ENCODE measurements around the gene RICTOR.

Gene RICTOR

DNA sequence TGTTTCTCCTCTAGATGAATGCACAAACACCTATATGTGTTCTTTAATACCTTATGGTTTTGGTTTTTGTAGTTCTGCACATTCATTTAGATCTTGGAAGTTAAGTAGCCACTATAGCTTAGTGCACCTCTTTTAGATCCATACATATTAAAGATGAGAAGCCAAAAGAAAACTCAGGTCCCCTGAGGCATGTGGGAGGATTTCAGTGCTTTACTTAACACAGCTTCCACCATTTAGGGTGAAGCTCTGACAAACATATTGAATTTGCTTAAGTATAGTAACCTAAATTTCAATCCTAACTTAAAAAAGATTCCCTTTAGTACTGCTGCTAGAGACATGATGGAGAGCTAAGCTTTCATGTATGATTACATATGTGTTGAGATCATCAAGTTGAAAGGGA lies 25.6 kb upstream of the RICTOR start:
- no peak for DNase-seq

DNA sequence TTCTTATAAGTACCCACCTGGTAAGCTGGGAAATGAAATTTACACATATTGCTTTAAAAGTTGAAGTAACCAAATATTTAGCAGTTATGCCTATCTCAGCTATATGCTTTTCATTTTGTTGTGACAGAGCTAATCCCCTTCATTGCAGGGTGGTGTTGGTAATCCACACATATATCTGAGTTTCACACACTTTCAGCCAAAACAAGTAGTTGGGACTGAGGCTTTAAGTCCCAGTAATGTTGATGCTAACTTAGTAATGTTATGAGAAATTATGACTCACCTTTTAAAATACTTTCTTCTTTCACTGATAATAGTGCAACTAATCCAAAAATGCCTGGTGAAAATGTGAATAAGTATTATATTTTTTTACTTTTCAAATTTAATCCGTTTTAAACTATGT lies 19.2 kb upstream of the RICTOR start:
- no peak for DNase-seq

DNA sequence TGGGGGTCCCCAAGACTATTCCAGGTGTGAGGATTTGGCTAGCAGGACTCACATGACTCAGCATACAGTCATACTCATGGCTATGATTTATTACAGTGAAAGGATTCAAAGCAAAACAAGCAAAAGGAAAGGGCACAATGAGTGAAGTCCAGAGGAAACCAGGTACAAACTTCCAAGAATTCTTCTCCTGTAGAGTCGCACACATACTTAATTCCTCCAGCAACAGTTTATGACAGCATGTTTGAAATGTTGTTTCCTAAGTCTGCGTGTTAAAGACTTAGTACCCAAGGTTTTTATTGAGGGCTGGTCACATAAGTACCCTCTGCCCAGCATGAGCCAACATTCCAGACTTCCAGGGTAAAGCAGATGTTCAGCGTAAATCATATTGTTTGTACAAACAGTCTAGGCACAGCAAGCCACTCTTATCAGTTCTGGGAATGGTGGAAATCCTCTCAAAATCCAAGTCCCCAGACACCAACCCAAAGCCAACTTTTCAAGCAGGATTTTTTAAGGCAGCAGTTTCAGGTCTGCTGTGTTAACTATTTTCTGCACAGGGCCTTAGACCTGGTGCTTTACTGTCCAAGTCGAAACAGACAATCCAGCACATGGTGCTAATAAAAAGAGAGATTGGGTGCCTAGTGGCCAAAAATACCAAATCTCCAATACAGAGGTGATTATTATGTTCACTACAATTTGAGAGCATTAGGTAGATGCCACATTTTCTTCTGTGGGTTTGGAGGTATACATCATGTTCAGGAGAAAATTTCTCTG lies 18.6 kb upstream of the RICTOR start:
- DNase-seq, result no peak

DNA sequence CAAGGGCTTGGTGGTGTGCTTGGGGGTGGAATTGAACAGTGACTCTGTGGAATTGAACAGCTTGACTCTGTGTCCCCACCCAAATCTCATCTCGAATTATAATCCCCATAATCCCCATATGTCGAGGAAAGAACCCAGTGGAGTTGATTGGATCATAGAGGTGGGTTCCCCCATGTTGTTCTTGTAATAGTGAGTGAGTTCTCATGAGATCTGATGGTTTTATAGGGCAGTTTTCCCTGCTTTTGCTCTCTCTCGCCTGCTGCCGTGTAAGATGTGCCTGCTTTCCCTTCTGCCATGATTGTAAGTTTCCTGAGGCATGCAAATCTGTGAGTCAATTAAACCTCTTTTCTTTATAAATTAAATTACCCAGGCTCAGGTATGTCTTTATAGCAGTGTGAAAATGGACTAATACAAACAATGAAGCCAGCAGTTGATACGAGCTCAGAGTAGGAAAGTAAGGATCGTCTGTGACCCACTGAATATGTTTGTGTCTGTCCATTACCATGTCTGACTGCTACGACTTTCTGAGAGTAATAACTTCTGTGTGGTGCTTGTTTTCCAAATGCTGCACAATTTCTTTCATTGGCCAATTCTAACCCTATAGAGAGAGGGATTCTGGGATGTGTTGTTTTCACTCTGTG lies 17.9 kb upstream of the RICTOR start:
- DNase-seq, result no peak

- no peak for DNase-seq
Observed at GRCh38 chr5:39083968-39084367, 9.8 kb upstream of the RICTOR start.

DNA sequence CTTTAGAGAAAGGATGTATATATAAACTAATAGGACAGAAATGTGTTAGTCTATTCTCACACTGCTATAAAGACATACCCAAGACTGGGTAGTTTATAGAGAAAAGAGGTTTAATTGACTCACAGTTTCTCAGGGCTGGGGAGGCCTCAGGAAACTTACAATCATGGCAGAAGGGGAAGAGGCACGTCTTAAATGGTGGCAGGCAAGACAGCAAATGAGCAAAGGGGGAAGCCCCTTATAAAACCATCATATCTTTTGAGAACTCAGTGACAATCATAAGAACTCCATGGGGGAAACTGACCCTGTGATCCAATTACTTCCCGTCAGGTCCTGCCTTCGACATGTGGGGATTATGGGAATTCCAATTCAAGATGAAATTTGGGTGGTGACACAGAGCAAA lies 8.8 kb upstream of the RICTOR start:
- no peak for DNase-seq

GRCh38 chr5:39080597-39081204 lies 6.5 kb upstream of the RICTOR start:
- peak; percentile 26 for DNase-seq

- no peak for DNase-seq
Observed at GRCh38 chr5:39080168-39080567, 6.0 kb upstream of the RICTOR start.

DNA sequence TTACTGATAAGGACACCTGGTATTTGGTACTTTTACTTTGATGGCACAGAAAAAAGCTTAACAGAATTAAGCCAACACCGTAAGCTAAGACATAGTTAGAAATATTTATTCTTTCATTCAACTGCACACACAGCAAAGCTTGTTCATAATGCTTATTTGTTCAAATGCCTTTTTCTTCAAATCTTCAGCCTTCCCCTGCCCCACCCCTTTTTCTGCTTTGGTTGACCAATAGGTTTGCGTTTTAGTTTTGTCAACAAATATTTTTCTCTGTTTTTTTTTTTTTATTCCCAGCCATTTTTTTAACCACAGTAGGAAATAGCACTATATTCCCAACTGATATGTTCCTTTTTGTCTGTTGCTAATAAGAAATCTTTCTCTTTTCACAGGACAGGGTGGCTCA lies 4.9 kb upstream of the RICTOR start:
- DNase-seq, result no peak

DNA sequence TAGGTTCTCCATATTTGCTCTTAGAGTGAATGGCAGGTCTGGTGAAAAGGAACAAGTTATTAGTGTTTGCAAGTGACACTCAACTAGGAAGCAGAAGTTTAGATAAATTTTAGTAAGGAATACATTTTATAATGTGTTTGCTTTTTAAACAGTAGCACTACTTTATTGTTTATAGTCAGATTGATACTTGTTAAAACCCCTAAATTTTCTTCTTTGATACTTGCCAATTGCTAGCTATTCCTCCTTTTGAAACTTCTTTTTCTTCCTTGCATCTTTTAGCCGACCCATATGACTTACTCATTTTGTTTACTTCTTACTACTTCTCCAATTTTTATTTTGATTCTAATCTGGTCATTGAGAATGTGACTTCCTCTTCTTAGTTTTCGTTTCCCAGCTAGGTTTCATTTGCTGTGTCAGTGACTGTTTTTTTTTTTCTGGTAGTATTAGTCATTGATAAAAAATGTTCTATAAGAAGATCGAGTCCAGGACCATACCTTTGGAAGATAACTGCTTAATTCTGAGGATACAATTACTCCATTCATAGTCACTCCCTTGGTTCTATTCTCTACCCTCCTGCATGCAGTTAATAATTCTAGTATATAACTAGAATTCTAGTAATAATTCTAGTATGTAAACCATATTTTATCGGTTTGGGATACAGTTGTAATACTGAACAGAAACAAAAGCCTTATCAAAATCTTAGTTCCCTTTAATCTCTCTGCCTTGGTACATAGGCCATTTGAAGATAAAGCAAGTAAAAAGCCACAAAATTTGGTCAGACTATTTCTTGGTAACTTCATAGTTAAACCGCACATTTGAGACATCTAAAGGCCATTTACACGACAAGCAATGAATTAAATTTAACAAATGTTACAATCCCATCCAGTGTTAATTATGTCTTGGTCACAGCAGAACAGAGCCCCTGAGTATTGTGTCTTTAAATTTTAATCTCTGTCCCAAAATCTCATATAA lies 2.8 kb upstream of the RICTOR start:
- DNase-seq, result no peak

DNA sequence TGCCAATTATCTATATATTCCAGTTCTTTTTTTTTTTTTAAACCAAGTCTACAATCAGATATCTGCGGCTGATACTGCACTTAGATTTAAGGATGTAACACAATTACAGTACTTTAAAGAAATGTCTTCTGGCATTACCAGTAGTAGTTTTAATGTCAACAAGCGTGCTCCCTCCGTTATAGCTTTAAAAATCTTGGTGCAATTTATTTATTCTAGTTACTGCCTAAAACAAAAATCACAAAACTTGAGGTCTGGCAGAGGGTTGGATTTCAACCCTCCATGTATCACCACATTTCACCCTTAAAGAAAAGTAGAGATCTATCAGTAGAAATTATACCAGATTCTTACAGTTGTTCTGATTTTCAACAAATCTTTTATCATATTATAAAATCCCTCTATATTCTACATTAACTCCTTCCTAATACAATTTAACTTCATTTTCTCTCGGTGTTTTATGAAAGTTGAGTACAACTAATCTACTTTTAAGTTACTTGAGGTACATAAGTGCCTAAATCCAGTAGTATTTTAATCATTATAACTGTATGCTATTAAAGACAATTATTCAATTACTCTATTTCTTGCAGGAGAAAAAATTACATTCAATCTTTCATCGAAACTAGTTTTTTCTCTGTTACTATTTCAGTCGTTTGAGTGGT lies 2.0 kb upstream of the RICTOR start:
- no peak for DNase-seq

- no peak for DNase-seq
Observed at GRCh38 chr5:39073767-39074016, 507 bp downstream of the RICTOR start.

DNA sequence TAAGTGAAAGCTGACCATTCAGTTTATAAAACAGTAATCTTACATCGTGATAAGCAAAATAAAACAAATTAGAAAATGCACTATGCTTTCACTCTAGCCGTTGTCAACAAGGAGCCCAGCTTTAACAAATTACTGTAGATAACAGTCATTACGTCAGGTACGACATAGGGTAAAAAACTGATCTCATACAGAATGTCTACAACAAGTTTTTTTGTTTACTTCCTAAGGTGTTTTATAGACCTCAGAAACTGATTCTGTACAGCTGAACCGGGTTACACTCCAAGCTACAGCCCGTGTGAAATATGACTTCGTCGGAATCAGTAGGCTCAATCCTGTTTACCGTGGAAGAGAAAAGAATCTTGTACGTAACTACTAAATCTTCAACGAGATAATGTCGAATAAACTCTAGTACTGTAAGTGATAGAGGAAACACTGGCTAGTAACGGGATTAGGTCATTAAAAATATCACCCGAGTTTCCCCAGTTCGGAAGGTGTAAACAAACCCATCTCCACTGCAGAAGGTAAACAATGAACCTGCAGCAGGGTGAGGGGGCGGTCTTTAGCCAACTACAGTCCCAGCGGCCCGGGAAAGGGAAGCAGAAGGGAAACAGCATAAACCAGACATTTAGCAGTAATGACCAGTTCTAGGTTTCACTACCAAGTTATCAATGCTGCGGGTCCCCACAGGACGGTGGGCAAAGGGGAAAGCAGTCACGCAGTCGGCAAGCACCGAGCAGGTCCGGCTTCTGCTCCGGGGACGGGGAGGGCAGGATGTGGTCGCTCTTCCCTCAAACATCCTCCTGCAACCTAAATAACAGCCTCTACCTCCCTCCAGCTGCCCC lies 1.1 kb downstream of the RICTOR start:
- peak; percentile 45 for DNase-seq

DNA sequence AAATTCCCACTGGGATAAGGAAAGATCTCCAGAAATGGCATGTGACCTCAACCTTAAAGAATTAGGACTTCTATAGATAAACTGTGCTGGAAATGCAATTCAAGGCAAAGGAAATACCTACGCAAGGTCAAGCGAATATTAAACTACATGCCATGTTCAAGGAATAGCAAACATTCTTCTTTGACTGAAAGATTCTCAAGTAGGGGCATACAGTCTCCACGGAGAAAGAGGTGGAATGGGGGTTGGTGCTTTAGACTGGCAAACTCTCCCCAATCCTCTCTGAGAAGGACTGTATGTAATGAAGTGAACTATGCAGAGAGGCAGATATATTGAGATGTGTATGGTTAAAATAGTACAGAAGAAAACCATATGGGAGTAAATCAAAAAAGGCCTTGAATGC lies 6.1 kb downstream of the RICTOR start:
- no peak for DNase-seq

GRCh38 chr5:39064450-39064849 lies 9.7 kb downstream of the RICTOR start:
- no peak for DNase-seq

DNA sequence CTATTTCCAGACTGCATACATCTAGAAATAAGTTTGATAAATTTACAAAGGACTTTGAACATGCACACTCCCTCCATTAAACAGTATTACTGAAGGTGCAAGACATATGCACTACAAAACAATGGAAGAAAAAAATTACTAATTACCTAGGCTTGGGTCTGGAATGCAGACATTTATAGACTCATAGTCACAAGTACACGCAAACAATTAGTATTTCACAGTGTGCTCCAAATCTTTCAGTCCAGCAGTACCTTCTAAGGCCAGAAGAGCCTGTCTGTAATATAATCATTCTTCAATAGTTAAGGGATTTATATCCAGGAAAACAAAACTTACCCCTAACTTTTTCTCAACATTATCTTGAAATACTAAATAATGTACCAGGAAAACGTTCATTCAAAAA lies 11.2 kb downstream of the RICTOR start:
- no peak for DNase-seq

DNA sequence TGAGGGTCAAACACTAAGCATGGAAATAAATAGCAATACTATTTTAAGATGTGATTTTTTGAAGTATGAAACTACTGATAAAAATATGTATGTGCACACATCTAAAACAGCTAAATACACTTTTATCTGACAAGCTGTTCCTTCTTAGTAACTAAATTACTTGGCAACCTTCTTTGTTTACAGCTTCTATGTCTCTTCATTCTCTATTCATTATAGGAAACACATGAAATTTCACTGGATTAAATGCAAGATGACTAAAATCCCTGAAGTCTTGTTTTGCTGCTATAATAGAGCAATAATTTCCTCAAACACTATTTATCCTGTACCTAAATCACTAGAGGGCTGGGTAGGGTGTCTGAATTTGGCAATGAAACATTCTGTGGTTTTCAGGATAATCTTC lies 11.7 kb downstream of the RICTOR start:
- no peak for DNase-seq

- DNase-seq, result no peak
Observed at GRCh38 chr5:39062104-39062503, 12.1 kb downstream of the RICTOR start.

DNA sequence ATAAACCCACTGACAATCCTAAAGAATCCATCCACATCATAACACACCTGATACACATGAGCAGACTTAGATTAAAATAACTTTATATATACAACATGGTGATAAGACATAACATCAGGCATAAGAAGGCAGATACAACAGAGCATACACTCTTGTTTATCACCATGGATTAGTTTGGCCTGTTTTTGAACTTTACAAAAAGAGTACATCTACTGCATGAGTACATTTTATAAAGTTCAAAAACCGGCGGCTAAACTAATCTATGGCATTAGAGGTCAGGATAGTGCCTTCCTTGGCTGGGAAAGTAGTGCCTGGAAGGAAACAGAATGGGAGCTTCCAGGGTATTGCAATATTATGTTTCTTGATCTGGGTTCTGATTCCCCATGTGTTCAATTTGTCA lies 15.1 kb downstream of the RICTOR start:
- no peak for DNase-seq

DNA sequence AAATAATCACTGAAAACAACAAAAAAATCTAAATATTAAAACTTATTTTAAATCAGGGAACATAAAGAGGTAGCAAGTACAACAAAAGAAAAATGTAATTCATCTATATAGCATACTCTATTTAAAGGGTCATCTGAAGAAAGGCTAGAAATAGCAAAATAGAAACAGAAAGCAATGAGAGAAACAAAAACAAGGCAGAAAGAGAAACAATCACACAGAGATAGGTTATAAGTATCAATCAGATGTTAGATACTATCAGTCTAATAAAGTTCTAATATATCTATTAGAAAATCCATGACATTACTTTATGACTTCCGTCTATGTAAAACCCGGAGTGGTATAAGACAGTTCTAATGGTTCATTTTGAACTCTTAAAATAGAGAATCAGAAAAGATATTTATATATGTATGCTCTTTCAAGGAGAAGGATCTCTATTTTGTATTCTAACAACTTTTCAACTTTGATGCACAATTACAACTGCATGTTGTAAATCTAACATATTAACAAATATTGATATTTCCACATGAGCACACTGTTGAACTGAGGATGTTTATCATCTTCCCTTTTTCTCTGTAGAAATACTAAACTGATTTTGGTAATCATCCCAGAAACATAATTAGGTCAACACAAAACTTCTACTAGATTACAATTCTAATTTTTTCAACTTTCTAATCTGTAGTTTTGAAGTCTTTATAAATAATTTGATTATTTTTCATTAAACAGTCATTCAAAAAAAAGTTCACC lies 15.8 kb downstream of the RICTOR start:
- no peak for DNase-seq

DNA sequence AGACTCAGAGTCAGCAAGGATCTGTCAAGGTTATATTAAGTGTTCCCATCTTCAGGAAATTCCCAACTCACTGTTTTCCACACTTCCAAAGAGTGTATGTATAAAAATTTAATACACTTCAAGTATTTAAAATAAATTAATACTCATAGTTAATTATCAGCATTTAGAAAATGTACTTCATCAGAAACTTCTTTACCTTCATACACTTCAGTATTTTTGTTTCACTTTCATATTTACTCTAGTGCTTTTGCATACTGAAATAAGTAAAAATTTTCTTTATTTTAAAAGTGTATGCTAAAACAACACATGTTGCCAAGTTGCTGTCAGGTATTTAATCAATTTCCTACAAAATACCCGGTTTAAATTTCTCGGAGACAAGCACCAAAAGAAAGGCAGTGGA lies 16.5 kb downstream of the RICTOR start:
- no peak for DNase-seq

All from stimulated activated CD4-positive, alpha-beta T cell treated with anti-CD3 and anti-CD28 coated beads, Interleukin-4, amount 100 ng/mL, for 24 hours (primary cell).